Subcutaneous abdominal adipose tissue (tissue), 5 donors: ENCODE data around the gene RNU5B-1.

Experiments
- H3K27ac ChIP-seq: one replicate; pipeline ENCODE4 v1.7.0; 2013; ENCODE audit warnings: low read depth, mild to moderate bottlenecking, inconsistent platforms, low read length, moderate library complexity
- H3K27me3 ChIP-seq, 5 donors: one replicate each; pipeline ENCODE4 v1.7.0; 2013; ENCODE audit warnings: low read length in 5 of 5, inconsistent platforms in 1 of 5; ENCODE audit not compliant: control insufficient read depth in 5 of 5, insufficient read depth in 4 of 5
- H3K36me3 ChIP-seq, 5 donors: one replicate each; pipeline ENCODE4 v1.7.0; 2013; ENCODE audit warnings: low read length in 5 of 5; ENCODE audit not compliant: control insufficient read depth in 5 of 5, insufficient read depth in 5 of 5
- H3K4me1 ChIP-seq, 5 donors: one replicate each; pipeline ENCODE4 v1.7.0; 2013; ENCODE audit warnings: low read length in 5 of 5, mild to moderate bottlenecking in 3 of 5, moderate library complexity in 1 of 5; ENCODE audit not compliant: control insufficient read depth in 5 of 5, insufficient read depth in 5 of 5
- H3K4me3 ChIP-seq, 5 donors: one replicate each; pipeline ENCODE4 v1.7.0; 2013; ENCODE audit warnings: low read length in 5 of 5, low read depth in 1 of 5
- H3K9ac ChIP-seq, 5 donors: one replicate each; pipeline ENCODE4 v1.7.0; 2013; ENCODE audit warnings: low read length in 5 of 5, mild to moderate bottlenecking in 4 of 5, moderate library complexity in 3 of 5
- H3K9me3 ChIP-seq, 5 donors: one replicate each; pipeline ENCODE4 v1.7.0; 2013; ENCODE audit warnings: low read length in 5 of 5; ENCODE audit not compliant: control insufficient read depth in 5 of 5
- donor health status: healthy.
- donor health status: healthy.
- donor health status: healthy.
- donor health status: healthy.
- donor health status: healthy.

Gene RNU5B-1

GRCh38 chr15:65333856-65334255 is 29.4 kb downstream of the RNU5B-1 start:
- no peak overlapping the region for H3K4me3 ChIP-seq
- H3K27ac ChIP-seq = no peak overlapping the region
- peaks cover 0 to 26% (median 21%) of the 10 kb centered on the region in 5 donors for H3K27me3 ChIP-seq
- no peaks in the 10 kb centered on the region for H3K9me3 ChIP-seq
- no peaks in the 10 kb centered on the region for H3K4me1 ChIP-seq
- H3K36me3 ChIP-seq = no peaks in the 10 kb centered on the region
- no peak overlapping the region for H3K9ac ChIP-seq

GRCh38 chr15:65334586-65335231 is 30.2 kb downstream of the RNU5B-1 start:
- no peak overlapping the region for H3K4me3 ChIP-seq
- H3K9me3 ChIP-seq = no peaks in the 10 kb centered on the region
- no peaks in the 10 kb centered on the region for H3K36me3 ChIP-seq
- no peak overlapping the region for H3K27ac ChIP-seq
- H3K4me1 ChIP-seq = no peaks in the 10 kb centered on the region
- H3K27me3 ChIP-seq = peaks cover 0 to 27% (median 21%) of the 10 kb centered on the region in 5 donors
- H3K9ac ChIP-seq = no peak overlapping the region

- Histone ChIP-seq H3K9ac (no peak overlapping the region), H3K4me1 (no peaks in the 10 kb centered on the region), H3K27ac (no peak overlapping the region), H3K9me3 (no peaks in the 10 kb centered on the region), H3K27me3 (peaks cover 0 to 30% (median 21%) of the 10 kb centered on the region in 5 donors), H3K4me3 (no peak overlapping the region), H3K36me3 (no peaks in the 10 kb centered on the region)
Measured at GRCh38 chr15:65335278-65336055, 31.0 kb downstream of the RNU5B-1 start.

- H3K36me3 ChIP-seq = no peaks in the 10 kb centered on the region
- H3K27me3 ChIP-seq = peaks cover 0 to 25% (median 19%) of the 10 kb centered on the region in 5 donors
- H3K4me3 ChIP-seq = no peak overlapping the region
- H3K27ac ChIP-seq = no peak overlapping the region
- no peaks in the 10 kb centered on the region for H3K9me3 ChIP-seq
- H3K4me1 ChIP-seq = no peaks in the 10 kb centered on the region
- no peak overlapping the region for H3K9ac ChIP-seq
Measured at GRCh38 chr15:65336493-65337435, 32.3 kb downstream of the RNU5B-1 start.

GRCh38 chr15:65337436-65338070 is 33.1 kb downstream of the RNU5B-1 start:
- Histone ChIP-seq H3K36me3 (no peaks in the 10 kb centered on the region), H3K27ac (no peak overlapping the region), H3K27me3 (peaks cover 0 to 25% (median 19%) of the 10 kb centered on the region in 5 donors), H3K4me3 (no peak overlapping the region), H3K9ac (no peak overlapping the region), H3K4me1 (no peaks in the 10 kb centered on the region), H3K9me3 (no peaks in the 10 kb centered on the region)

GRCh38 chr15:65338366-65338765 is 33.9 kb downstream of the RNU5B-1 start:
- Histone ChIP-seq H3K9me3 (no peaks in the 10 kb centered on the region), H3K4me3 (no peak overlapping the region), H3K4me1 (no peaks in the 10 kb centered on the region), H3K27ac (no peak overlapping the region), H3K27me3 (peaks cover 0 to 25% (median 16%) of the 10 kb centered on the region in 5 donors), H3K36me3 (no peaks in the 10 kb centered on the region), H3K9ac (no peak overlapping the region)

GRCh38 chr15:65338823-65339222 is 34.3 kb downstream of the RNU5B-1 start:
- H3K27me3 ChIP-seq = peaks cover 0 to 25% (median 17%) of the 10 kb centered on the region in 5 donors

GRCh38 chr15:65339416-65339815 is 34.9 kb downstream of the RNU5B-1 start:
- peaks cover 0 to 25% (median 15%) of the 10 kb centered on the region in 5 donors for H3K27me3 ChIP-seq
- H3K9ac ChIP-seq = no peak overlapping the region
- H3K36me3 ChIP-seq = no peaks in the 10 kb centered on the region
- no peaks in the 10 kb centered on the region for H3K9me3 ChIP-seq
- H3K27ac ChIP-seq = no peak overlapping the region
- no peaks in the 10 kb centered on the region for H3K4me1 ChIP-seq
- H3K4me3 ChIP-seq = no peak overlapping the region

More at GRCh38 chr15:65338823-65339222, 34.3 kb downstream of the RNU5B-1 start:
- Histone ChIP-seq H3K4me3 (no peak overlapping the region), H3K27ac (no peak overlapping the region), H3K4me1 (no peaks in the 10 kb centered on the region), H3K9ac (no peak overlapping the region), H3K9me3 (no peaks in the 10 kb centered on the region), H3K36me3 (no peaks in the 10 kb centered on the region)

GRCh38 chr15:65339920-65340319 is 35.4 kb downstream of the RNU5B-1 start:
- H3K27me3 ChIP-seq = peaks cover 0 to 21% (median 14%) of the 10 kb centered on the region in 5 donors
- H3K4me3 ChIP-seq = no peak overlapping the region
- no peaks in the 10 kb centered on the region for H3K4me1 ChIP-seq
- no peaks in the 10 kb centered on the region for H3K9me3 ChIP-seq
- H3K27ac ChIP-seq = no peak overlapping the region
- H3K9ac ChIP-seq = no peak overlapping the region
- H3K36me3 ChIP-seq = no peaks in the 10 kb centered on the region
